HEK293 (cell line): Measurements from ENCODE around the gene VPS50.

ENCODE experiments used
- CTCF ChIA-PET: fragments of 350-600 bp; formaldehyde crosslinking; extraction: SDS; loops from one replicate; lab custom pipeline; 2021; ENCODE audit warnings: antibody characterized with exemption; lab: Yijun Ruan, JAX
- POLR2A ChIA-PET: fragments of 300-600 bp; formaldehyde crosslinking; extraction: SDS; loops from one replicate; lab custom pipeline; 2020; ENCODE audit warnings: antibody characterized with exemption, inconsistent platforms; lab: Yijun Ruan, JAX
- H3K27ac ChIP-seq: fragments of 200-500 bp; sonication (Bioruptor generic); 2 replicates; pipeline ENCODE4 v1.5.1; 2014; ENCODE audit warnings: low read depth, low read length, control low read depth, inconsistent platforms; ENCODE audit errors: extremely low read depth
- H3K36me3 ChIP-seq, 2 experiments: fragments of 200-500 bp in 1 of 2; sonication (Bioruptor generic) in 1 of 2; 1 replicate in 1 of 2; 2 replicates in 1 of 2; pipeline ENCODE4 v1.5.1; 2014 to 2017; ENCODE audit warnings: inconsistent platforms in 2 of 2, low read length in 2 of 2; ENCODE audit not compliant: control insufficient read depth in 2 of 2, insufficient read depth in 1 of 2
- H3K4me1 ChIP-seq: fragments of 200-500 bp; sonication (Bioruptor generic); 2 replicates; pipeline ENCODE4 v1.5.1; 2014; ENCODE audit warnings: mild to moderate bottlenecking, low read length, inconsistent platforms; ENCODE audit not compliant: control insufficient read depth, insufficient read depth
- H3K4me3 ChIP-seq: 2 replicates; pipeline ENCODE4 v1.5.1; 2011; ENCODE audit warnings: low read depth, mild to moderate bottlenecking, control low read depth, low read length, moderate library complexity
- H3K9me3 ChIP-seq: fragments of 200-500 bp; sonication (Bioruptor generic); 2 replicates; pipeline ENCODE4 v1.5.1; 2014; ENCODE audit warnings: low read depth, low read length, inconsistent platforms; ENCODE audit not compliant: control insufficient read depth, insufficient read depth
- KLF17 ChIP-seq: fragments of 450-650 bp; formaldehyde crosslinking; IDR thresholded peaks from 2 replicates; pipeline ENCODE4 v1.5.1; 2016; ENCODE audit warnings: missing biosample characterization, missing genetic modification characterization
- PRDM2 ChIP-seq: fragments of 450-650 bp; formaldehyde crosslinking; IDR thresholded peaks from 2 replicates; pipeline ENCODE4 v1.5.1; 2016; ENCODE audit warnings: missing biosample characterization, missing genetic modification characterization, borderline replicate concordance
- REST ChIP-seq: fragments of 450-650 bp; formaldehyde crosslinking; IDR thresholded peaks from 2 replicates; pipeline ENCODE4 v1.5.1; 2016; ENCODE audit warnings: missing biosample characterization, missing genetic modification characterization
- YY1 ChIP-seq: fragments of 450-650 bp; formaldehyde crosslinking; IDR thresholded peaks from 2 replicates; pipeline ENCODE4 v1.5.1; 2018; ENCODE audit warnings: missing biosample characterization, missing genetic modification characterization
- ZFP3 ChIP-seq: fragments of 450-650 bp; formaldehyde crosslinking; IDR thresholded peaks from 2 replicates; pipeline ENCODE4 v1.5.1; 2016; ENCODE audit warnings: low read depth, missing biosample characterization, missing genetic modification characterization
- ZNF121 ChIP-seq: fragments of 450-650 bp; formaldehyde crosslinking; IDR thresholded peaks from 2 replicates; pipeline ENCODE4 v1.5.1; 2016; ENCODE audit warnings: missing biosample characterization, missing genetic modification characterization
- ZNF324 ChIP-seq: fragments of 450-650 bp; formaldehyde crosslinking; IDR thresholded peaks from 2 replicates; pipeline ENCODE4 v1.5.1; 2016; ENCODE audit warnings: missing biosample characterization, missing genetic modification characterization
- ZNF394 ChIP-seq: fragments of 450-650 bp; formaldehyde crosslinking; IDR thresholded peaks from 2 replicates; pipeline ENCODE4 v1.5.1; 2016; ENCODE audit warnings: missing biosample characterization, missing genetic modification characterization, mild to moderate bottlenecking, moderate library complexity, borderline replicate concordance
- ZNF521 ChIP-seq: fragments of 450-650 bp; formaldehyde crosslinking; IDR thresholded peaks from 2 replicates; pipeline ENCODE4 v1.5.1; 2017; ENCODE audit warnings: missing biosample characterization, mild to moderate bottlenecking, missing genetic modification characterization
- ZNF585B ChIP-seq: fragments of 450-650 bp; formaldehyde crosslinking; IDR thresholded peaks from 2 replicates; pipeline ENCODE4 v1.5.1; 2016; ENCODE audit warnings: missing biosample characterization, missing genetic modification characterization
- ZNF654 ChIP-seq: fragments of 450-650 bp; formaldehyde crosslinking; IDR thresholded peaks from 2 replicates; pipeline ENCODE4 v1.5.1; 2016; ENCODE audit warnings: low read depth, missing biosample characterization, missing genetic modification characterization
- ZNF701 ChIP-seq: fragments of 450-650 bp; formaldehyde crosslinking; IDR thresholded peaks from 2 replicates; pipeline ENCODE4 v1.5.1; 2016; ENCODE audit warnings: missing biosample characterization, missing genetic modification characterization
- ZNF704 ChIP-seq: fragments of 450-650 bp; formaldehyde crosslinking; IDR thresholded peaks from 2 replicates; pipeline ENCODE4 v1.5.1; 2016; ENCODE audit warnings: missing biosample characterization, missing genetic modification characterization
- ZNF785 ChIP-seq: fragments of 450-650 bp; formaldehyde crosslinking; IDR thresholded peaks from 2 replicates; pipeline ENCODE4 v1.5.1; 2016; ENCODE audit warnings: missing biosample characterization, missing genetic modification characterization
- ZNF837 ChIP-seq: fragments of 450-650 bp; formaldehyde crosslinking; IDR thresholded peaks from 2 replicates; pipeline ENCODE4 v1.5.1; 2016; ENCODE audit warnings: missing biosample characterization, missing genetic modification characterization

VPS50 gene

GRCh38 chr7:93284908-93285307, 52.7 kb downstream of the VPS50 start (continued):
- TF ChIP-seq ZNF121 (tag by site-specific recombination): no peak
- TF ChIP-seq ZNF785: no peak
- no peak for TF ChIP-seq ZNF654 (tag by site-specific recombination)
- no peak for TF ChIP-seq ZNF837
- TF ChIP-seq ZNF701: no peak
- TF ChIP-seq ZNF704 (tag by site-specific recombination): no peak
- no peak for TF ChIP-seq ZNF324 (tag by site-specific recombination)
- TF ChIP-seq REST (tag by site-specific recombination): no peak
- no peak for TF ChIP-seq YY1 (tag by site-specific recombination)
- no peak for TF ChIP-seq ZFP3 (tag by site-specific recombination)

GRCh38 chr7:93293229-93293628, 61.1 kb downstream of the VPS50 start:
- Histone ChIP-seq H3K27ac (no peak overlapping the region), H3K36me3 (no peaks in the 10 kb centered on the region), H3K4me3 (no peak overlapping the region), H3K9me3 (no peaks in the 10 kb centered on the region), H3K4me1 (no peaks in the 10 kb centered on the region)
- CTCF ChIA-PET: interaction anchor here (1.9 kb wide), 1 partner anchor 65 kb away, joined by 7 read pairs; no protein-coding TSS in a partner anchor
- no peak for TF ChIP-seq KLF17 (tag by site-specific recombination)
- no peak for TF ChIP-seq PRDM2 (tag by site-specific recombination)
- TF ChIP-seq ZNF585B (tag by site-specific recombination): no peak
- no peak for TF ChIP-seq ZNF394 (tag by site-specific recombination)
- no peak for TF ChIP-seq ZNF521 (tag by site-specific recombination)
- POLR2A ChIA-PET: no interaction called here
